IMR-90 (cell line): ENCODE data around the gene GSG1.

Experiments used
- CTCF ChIP-seq: conservative IDR thresholded peaks from 2 replicates; pipeline ENCODE4 v1.5.1; 2012; ENCODE audit warnings: mild to moderate bottlenecking, low read depth, low read length, improper control_type of control experiment
- NFE2L2 ChIP-seq: fragments of 150-350 bp; IDR thresholded peaks from 2 replicates; pipeline ENCODE4 v1.6.1; 2016; ENCODE audit warnings: low read depth, mild to moderate bottlenecking, low read length
- POLR2A ChIP-seq: IDR thresholded peaks from 2 replicates; pipeline ENCODE4 v1.6.1; 2012; ENCODE audit warnings: mild to moderate bottlenecking, low read depth, low read length
- RAD21 ChIP-seq: IDR thresholded peaks from 2 replicates; pipeline ENCODE4 v1.6.1; 2012; ENCODE audit warnings: low read length, improper control_type of control experiment
- RCOR1 ChIP-seq: IDR thresholded peaks from 2 replicates; pipeline ENCODE4 v1.6.1; 2012; ENCODE audit warnings: mild to moderate bottlenecking, low read length, improper control_type of control experiment; ENCODE audit not compliant: insufficient replicate concordance
- SMC3 ChIP-seq: fragments of 150-350 bp; IDR thresholded peaks from 2 replicates; pipeline ENCODE4 v1.6.1; 2016; ENCODE audit warnings: low read depth, mild to moderate bottlenecking, antibody characterized with exemption, low read length, moderate library complexity
- USF2 ChIP-seq: fragments of 150-350 bp; IDR thresholded peaks from 2 replicates; pipeline ENCODE4 v1.6.1; 2017; ENCODE audit warnings: mild to moderate bottlenecking, antibody characterized with exemption, low read length, low read depth

DNA sequence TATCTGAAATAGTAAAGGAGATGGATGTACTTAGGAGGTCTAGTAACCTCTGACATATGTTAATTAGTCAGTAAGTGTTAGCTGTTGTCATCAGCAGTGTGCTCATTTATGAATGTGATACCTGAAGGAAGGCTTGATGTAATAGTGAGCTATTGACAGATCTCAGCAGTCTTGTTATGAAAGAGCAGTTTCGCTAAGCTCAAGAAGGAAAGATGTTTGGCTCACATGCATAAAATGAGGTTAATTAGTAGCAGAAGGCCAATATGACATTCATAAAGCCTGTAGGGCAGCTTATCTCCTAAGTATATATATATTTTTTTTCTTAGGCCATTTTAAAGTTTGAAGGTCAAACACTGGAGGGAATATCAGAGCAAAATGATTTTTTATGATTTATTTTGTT is 56.5 kb downstream of the GSG1 start:
- no peak for TF ChIP-seq CTCF
- TF ChIP-seq POLR2A = no peak
- TF ChIP-seq NFE2L2 = no peak
- no peak for TF ChIP-seq RAD21
- no peak for TF ChIP-seq RCOR1
- no peak for TF ChIP-seq USF2
- TF ChIP-seq SMC3 = no peak
